Loucy (cell line): ENCODE measurements around the gene HSD17B8.
A peak's percentile ranks its signal among the peaks of the same experiment; 100 is the strongest.

Experiments used
- H2AFZ ChIP-seq: fragments of 200-600 bp; sonication (generic); 2 replicates; pipeline ENCODE4 v1.6.0; 2016; ENCODE audit warnings: antibody characterized with exemption, mild to moderate bottlenecking, low read length, moderate library complexity
- H3F3A ChIP-seq: fragments of 200-600 bp; 2 replicates; pipeline ENCODE4 v1.6.0; 2016; ENCODE audit warnings: antibody characterized with exemption, low read depth, mild to moderate bottlenecking
- H3K27me3 ChIP-seq: fragments of 200-600 bp; sonication (generic); 2 replicates; pipeline ENCODE4 v1.6.1; 2014; ENCODE audit warnings: low read length, mild to moderate bottlenecking; ENCODE audit not compliant: insufficient read depth, poor library complexity, severe bottlenecking
- H3K36me3 ChIP-seq: fragments of 200-600 bp; sonication (generic); 2 replicates; pipeline ENCODE4 v1.6.1; 2016; ENCODE audit warnings: low read length; ENCODE audit not compliant: insufficient read depth
- H3K4me1 ChIP-seq: fragments of 200-600 bp; sonication (generic); 2 replicates; pipeline ENCODE4 v1.5.1; 2014; ENCODE audit warnings: low read length, mild to moderate bottlenecking; ENCODE audit not compliant: insufficient read depth, poor library complexity, severe bottlenecking
- H3K4me2 ChIP-seq: fragments of 200-600 bp; sonication (generic); 2 replicates; pipeline ENCODE4 v1.6.0; 2014; ENCODE audit warnings: antibody characterized with exemption, low read length, low read depth, mild to moderate bottlenecking; ENCODE audit not compliant: poor library complexity, severe bottlenecking
- H3K4me3 ChIP-seq: fragments of 200-600 bp; sonication (generic); 2 replicates; pipeline ENCODE4 v1.5.1; 2014; ENCODE audit warnings: low read length, mild to moderate bottlenecking, mixed read lengths; ENCODE audit not compliant: poor library complexity, severe bottlenecking
- H3K79me2 ChIP-seq: fragments of 200-600 bp; sonication (generic); 2 replicates; pipeline ENCODE4 v1.6.1; 2014; ENCODE audit warnings: low read length; ENCODE audit not compliant: insufficient read depth
- H3K9ac ChIP-seq: fragments of 200-600 bp; sonication (generic); 2 replicates; pipeline ENCODE4 v1.6.0; 2014; ENCODE audit warnings: mild to moderate bottlenecking, low read depth, low read length, moderate library complexity; ENCODE audit not compliant: poor library complexity, severe bottlenecking
- H3K9me2 ChIP-seq: fragments of 200-600 bp; sonication (generic); replicated peaks from 2 replicates; pipeline ENCODE4 v1.6.1; 2016; ENCODE audit warnings: low read depth, low read length, mixed read lengths
- H3K9me3 ChIP-seq: fragments of 200-600 bp; sonication (generic); 2 replicates; pipeline ENCODE4 v1.6.1; 2014; ENCODE audit warnings: mild to moderate bottlenecking, antibody characterized with exemption, low read length, low read depth; ENCODE audit not compliant: insufficient read depth
- H4K20me1 ChIP-seq: fragments of 200-600 bp; sonication (generic); 2 replicates; pipeline ENCODE4 v1.6.0; 2014; ENCODE audit warnings: antibody characterized with exemption, low read length, mild to moderate bottlenecking; ENCODE audit not compliant: insufficient read depth, poor library complexity, severe bottlenecking
- EZH2phosphoT487 ChIP-seq: fragments of 200-600 bp; IDR thresholded peaks from 2 replicates; pipeline ENCODE4 v1.6.1; 2018; ENCODE audit warnings: antibody characterized with exemption, mild to moderate bottlenecking, moderate library complexity, borderline replicate concordance
- TF ChIP-seq, protein P1 (sequence below): fragments of 200-600 bp; sonication (generic); conservative IDR thresholded peaks from 2 replicates; pipeline ENCODE4 v1.5.1; 2014; ENCODE audit warnings: mild to moderate bottlenecking, antibody characterized with exemption, low read length

Gene HSD17B8

DNA sequence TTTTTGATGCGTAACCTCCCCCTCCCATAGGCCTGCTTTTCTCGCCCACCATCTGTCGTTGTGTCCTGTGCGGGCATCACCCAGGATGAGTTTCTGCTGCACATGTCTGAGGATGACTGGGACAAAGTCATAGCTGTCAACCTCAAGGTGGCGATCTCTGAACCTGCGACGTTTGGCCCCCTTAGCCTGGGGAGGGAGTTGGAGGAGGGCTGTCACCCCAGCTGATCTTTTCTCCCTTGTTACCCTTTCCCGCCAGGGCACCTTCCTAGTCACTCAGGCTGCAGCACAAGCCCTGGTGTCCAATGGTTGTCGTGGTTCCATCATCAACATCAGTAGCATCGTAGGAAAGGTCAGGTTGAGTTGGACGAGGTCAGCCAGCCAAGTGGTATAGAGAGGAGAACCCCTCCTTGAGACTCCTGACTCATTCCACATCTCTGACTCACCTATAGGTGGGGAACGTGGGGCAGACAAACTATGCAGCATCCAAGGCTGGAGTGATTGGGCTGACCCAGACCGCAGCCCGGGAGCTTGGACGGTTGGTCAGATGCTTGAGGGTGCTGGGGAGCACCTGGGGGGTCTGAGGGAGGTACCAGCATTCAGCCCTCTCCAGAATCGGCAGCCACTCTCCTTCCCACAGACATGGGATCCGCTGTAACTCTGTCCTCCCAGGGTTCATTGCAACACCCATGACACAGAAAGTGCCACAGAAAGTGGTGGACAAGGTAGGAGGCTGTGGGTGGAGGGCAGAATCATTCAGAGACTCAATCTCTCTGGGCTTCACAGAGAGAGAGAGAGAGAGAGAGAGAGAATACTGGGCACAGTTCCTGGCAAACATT lies 954 bp downstream of the HSD17B8 start:
- Histone ChIP-seq H3K9me3 (no peaks in the 10 kb centered on the region), H3K27me3 (no peaks in the 10 kb centered on the region), H3K79me2 (peaks cover 52% of the 10 kb centered on the region), H3K4me3 (peak overlapping the region; percentile 95), H3K9ac (peak overlapping the region; percentile 79), H3K4me1 (peaks cover 52% of the 10 kb centered on the region), H3K9me2 (no peaks in the 10 kb centered on the region), H3K4me2 (peak overlapping the region; percentile 83), H2AFZ (peak overlapping the region; percentile 66; the same call in 1 of the 2 replicates), H3K36me3 (peaks cover 14% of the 10 kb centered on the region; the same call in 1 of the 2 replicates), H3F3A (0 out of 2 replicates have a peak, but pooled peaks cover 3% of the 10 kb centered on the region), H4K20me1 (peaks cover 25% of the 10 kb centered on the region)
- TF ChIP-seq, protein P1, sequence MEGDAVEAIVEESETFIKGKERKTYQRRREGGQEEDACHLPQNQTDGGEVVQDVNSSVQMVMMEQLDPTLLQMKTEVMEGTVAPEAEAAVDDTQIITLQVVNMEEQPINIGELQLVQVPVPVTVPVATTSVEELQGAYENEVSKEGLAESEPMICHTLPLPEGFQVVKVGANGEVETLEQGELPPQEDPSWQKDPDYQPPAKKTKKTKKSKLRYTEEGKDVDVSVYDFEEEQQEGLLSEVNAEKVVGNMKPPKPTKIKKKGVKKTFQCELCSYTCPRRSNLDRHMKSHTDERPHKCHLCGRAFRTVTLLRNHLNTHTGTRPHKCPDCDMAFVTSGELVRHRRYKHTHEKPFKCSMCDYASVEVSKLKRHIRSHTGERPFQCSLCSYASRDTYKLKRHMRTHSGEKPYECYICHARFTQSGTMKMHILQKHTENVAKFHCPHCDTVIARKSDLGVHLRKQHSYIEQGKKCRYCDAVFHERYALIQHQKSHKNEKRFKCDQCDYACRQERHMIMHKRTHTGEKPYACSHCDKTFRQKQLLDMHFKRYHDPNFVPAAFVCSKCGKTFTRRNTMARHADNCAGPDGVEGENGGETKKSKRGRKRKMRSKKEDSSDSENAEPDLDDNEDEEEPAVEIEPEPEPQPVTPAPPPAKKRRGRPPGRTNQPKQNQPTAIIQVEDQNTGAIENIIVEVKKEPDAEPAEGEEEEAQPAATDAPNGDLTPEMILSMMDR, result peak; percentile 58
- TF ChIP-seq EZH2phosphoT487, result no peak

DNA sequence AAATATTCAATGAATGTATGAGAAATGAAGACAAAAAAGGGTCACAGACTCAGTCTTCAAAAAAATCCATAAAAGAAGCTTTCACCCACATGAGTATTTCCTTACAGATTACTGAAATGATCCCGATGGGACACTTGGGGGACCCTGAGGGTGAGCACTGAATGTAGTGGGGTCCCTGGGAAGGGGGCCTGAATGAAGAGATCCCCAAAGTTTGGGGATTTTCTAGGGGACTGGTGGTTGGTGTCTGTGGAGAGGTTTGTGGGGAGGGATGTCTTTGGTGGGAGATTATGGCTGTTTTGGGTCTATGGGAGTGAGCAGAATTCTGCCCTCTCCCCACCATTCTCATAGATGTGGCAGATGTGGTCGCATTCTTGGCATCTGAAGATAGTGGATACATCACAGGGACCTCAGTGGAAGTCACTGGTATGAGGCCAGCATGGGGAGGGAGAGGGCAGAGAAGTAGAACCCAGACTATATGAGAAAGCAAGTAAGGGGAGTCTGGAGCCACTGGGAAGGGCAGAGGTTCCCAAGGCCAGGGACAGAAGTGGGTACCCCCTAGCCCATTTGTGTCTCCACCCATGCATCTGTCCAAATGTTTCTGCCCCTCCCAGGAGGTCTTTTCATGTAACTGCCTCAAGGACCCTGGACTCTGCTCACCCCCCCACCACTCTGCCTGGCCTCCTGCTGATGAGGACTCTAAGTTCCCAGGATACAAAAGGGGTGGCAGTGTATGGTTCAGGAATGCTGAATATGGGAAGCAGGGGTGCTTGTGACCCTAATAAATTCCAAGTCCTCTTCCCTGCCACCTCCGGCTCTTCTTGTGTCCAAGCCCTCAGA lies 1.8 kb downstream of the HSD17B8 start:
- Histone ChIP-seq H3K9ac (no peak overlapping the region), H2AFZ (no peak overlapping the region), H3K4me2 (no peak overlapping the region), H3K9me2 (no peaks in the 10 kb centered on the region), H3F3A (0 out of 2 replicates have a peak, but pooled peaks cover 3% of the 10 kb centered on the region), H4K20me1 (peaks cover 23% of the 10 kb centered on the region), H3K36me3 (peaks cover 14% of the 10 kb centered on the region; the same call in 1 of the 2 replicates), H3K4me3 (no peak overlapping the region), H3K4me1 (peaks cover 52% of the 10 kb centered on the region), H3K9me3 (no peaks in the 10 kb centered on the region), H3K79me2 (peaks cover 46% of the 10 kb centered on the region), H3K27me3 (no peaks in the 10 kb centered on the region)
- TF ChIP-seq EZH2phosphoT487, result no peak
- TF ChIP-seq, protein P1, result no peak

- Histone ChIP-seq H3K79me2 (peaks cover 38% of the 10 kb centered on the region), H3K36me3 (peaks cover 14% of the 10 kb centered on the region; the same call in 1 of the 2 replicates), H3K27me3 (no peaks in the 10 kb centered on the region), H2AFZ (no peak overlapping the region), H3K4me1 (peaks cover 45% of the 10 kb centered on the region), H4K20me1 (peaks cover 16% of the 10 kb centered on the region), H3K9ac (no peak overlapping the region), H3F3A (0 out of 2 replicates have a peak, but pooled peaks cover 3% of the 10 kb centered on the region), H3K4me3 (no peak overlapping the region), H3K9me3 (no peaks in the 10 kb centered on the region), H3K9me2 (no peaks in the 10 kb centered on the region), H3K4me2 (peak overlapping the region; percentile 98)
- TF ChIP-seq EZH2phosphoT487, result no peak
- TF ChIP-seq, protein P1, result no peak
Measured at GRCh38 chr6:33206864-33207551, 2.6 kb downstream of the HSD17B8 start.
